ENCODE data around the gene ZC3HAV1L.
"Not testable (repeated sequence)": the region's sequence is repeated elsewhere in the genome, so short reads cannot be mapped to it uniquely, and the experiment has no call there.

Gene ZC3HAV1L

DNA sequence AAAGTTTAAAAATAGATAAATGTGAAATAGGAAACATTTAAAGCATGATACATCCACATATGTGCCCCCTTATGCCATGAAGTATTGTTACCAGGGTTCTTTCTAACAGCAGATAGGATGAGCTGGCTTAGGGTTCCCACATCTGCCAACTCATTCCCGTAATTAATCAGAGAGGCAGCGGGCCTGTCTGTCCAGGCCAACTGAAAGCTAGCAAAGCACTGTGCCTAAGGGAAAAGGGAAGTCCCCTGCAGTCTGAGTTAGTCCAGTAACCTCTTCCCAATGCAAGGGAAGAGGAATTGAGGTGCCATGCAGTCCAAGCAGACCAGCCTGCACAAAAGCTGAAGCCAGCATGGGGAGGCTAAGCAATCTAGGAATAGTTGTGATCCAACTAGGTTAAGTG lies 18.3 kb upstream of the ZC3HAV1L start:
- DNase-seq (ENCODE audit: low spot score) = no peak

DNA sequence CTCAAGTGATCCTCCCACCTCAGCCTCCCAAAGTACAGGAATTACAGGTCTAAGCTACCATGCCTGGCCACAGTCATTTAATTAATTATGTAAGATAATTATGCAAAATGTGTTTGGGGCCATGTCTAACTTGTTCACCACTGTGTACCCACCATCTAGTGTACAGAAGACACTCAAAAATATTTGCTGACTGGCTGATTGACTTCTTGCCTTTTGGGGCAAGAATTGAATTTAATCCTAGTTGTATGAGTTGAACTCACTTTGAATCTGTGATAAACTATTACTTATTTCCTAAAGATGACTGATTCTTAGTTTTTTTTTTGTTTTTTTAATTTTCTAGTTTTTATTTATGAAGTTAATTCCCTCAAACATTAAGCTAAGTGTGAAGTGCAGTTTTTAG lies 15.8 kb upstream of the ZC3HAV1L start:
- DNase-seq (ENCODE audit: low spot score) = no peak

DNA sequence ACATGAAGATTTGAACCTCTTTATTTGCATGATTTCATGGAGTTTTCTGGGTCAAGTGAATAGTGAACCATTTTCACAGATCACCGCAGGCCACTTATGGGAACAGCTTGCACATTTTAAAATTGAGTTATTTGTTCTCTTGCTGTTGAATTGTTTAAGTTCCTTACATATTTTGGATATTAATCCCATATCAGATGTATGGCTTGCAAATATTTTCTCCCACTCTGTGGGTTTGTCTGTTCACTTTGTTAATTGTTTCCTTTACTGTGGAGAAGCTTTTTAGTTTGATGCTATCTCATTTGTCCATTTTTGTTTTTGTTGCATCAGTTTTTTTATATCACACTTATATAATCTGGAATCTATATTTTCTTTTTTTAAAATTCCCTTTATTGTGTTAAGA lies 14.1 kb upstream of the ZC3HAV1L start:
- no peak for DNase-seq (ENCODE audit: low spot score)

DNA sequence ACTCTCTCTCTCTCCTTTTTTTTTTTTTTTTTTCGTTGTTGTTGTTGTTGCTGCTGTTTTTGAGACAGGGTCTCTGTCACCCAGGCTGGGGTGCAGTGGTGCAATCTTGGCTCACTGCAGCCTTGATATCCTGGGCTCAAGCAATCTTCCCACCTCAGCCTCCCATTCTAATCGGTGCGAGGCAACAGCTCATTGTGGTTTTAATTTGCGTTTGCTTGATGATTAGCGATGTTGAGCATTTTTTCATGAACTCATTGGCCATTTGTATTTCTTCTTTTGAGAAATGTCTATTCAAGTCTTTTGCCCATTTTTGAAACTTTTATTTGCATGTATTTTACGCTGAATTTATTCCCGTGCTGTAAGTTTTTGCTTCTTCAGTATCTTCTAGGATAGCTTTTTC lies 13.3 kb upstream of the ZC3HAV1L start:
- no peak for DNase-seq (ENCODE audit: low spot score)

DNA sequence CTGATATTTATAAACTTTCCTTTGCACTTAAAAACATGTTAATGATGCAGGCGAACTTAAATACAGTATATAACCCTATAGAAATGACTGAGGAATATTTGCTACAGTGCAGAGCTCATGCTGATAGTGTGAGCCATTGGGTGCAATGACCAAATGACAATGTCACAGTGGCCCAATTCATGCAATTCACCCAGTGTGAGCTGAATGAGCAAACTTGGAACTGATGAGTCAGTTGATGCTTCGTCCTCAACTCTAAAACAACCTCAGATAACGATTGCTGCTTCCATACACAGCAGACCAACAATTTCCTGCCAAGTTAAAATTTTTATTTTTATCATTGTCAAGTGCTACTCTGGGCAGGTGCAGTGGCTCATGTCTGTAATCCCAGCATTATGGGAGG lies 12.1 kb upstream of the ZC3HAV1L start:
- no peak for DNase-seq (ENCODE audit: low spot score)

DNA sequence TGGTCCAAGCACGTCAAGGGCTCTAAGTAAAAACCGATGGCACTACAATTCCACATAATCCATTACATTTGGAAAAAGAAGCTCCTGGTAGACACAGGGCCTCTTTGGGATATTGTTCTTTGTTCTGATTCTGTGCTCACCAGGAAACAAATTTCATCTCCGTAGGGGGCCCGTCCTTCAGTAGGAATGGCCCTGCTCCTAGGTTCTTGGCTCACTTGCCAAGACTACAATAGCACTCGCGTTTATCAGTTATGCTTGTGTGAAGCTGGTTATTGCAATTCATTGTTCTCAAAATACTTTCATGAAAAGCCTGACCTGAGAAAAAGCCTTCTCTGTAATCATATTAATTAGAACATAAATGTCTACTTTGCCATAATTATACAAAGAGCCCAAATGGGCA lies 10.3 kb upstream of the ZC3HAV1L start:
- DNase-seq (ENCODE audit: low spot score) = no peak

DNA sequence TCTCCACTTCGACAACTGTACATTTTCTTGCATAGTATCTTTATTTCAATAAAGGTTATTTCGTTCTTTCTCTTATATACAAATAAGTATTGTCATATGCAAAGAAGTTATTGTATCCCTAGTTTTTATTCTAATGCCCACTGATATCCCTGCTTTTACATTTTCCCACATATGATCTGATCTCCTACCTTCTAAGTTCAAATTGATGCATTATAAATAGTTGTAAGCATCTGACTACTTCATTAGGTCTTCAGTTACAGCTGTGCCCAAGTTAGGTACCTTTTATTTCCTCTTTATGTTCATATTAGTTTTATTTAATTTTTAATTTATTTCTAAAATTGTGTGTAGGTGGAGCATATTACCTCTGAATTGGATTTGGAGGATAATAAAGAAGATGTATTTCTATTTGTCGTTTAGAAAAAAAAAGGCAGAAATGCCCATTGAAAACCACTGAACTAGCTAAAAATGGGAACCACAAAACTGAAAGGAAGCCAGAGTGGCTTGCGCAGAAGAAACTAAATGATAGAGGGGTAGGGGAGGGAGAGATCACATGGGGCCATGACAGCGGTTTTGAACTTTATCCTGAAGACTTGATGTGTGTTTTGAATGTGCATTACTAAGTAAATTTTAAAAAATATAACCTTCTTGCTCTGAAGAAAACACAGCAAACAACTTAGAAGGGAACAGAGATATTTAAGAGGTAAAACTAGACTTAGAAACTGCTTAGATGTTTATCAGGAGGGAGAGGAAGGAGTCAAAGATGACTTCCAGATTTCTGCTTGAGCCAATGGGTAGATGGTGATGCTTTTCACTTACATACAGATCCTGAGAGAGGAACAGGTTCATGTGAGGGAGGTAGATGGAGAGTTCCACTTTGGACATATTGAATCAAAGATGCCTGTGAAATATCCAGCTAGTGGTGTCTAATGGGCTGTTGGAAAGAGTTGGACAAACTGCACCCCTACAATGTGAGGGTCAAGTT lies 9.3 kb upstream of the ZC3HAV1L start:
- no peak for DNase-seq (ENCODE audit: low spot score)

DNA sequence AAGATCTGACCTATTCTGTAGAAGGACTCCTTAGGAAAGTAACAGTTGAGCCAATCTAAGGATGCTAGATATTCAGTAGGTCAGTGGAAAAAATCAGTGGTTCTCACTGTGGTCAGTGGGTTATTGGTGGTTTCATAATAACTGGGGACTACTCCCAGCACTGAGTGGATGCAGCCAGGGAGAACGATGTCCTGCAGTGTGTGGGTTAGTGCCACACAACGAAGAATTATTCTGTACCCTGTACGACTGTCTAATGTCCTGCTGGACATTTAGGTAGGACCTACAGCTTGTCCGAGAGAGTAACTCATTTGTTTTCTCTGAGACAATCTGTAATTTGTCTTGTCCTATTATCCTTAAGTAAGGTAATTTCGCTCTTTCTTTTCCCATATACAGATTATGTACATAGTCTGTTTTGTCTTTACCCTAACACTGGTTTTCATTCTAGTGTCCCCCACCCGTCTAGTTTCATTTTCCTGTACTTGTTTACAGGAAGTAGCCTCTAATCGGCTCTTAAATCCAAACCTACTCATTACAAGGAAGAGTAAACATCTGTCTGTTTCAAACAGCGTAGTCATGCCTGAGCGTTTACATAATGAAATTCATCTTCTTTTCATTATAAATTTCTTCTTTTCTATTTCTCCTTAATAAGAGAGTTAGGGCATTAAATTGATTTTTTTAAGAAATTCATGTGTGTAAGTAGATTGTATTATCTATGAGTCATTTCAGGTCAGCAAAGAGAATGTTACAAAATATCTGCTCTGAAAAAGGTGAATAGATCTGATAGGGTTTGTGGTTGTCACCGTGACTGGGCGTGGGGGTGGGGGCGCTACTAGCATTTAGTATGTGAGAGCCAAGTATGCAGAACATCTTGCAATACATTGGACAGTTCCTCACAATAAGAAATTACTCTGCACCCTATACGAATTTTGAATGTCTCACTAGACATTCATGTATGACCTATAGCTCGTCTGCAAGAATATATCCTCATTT lies 8.3 kb upstream of the ZC3HAV1L start:
- peak; percentile 79 for DNase-seq (ENCODE audit: low spot score)

DNA sequence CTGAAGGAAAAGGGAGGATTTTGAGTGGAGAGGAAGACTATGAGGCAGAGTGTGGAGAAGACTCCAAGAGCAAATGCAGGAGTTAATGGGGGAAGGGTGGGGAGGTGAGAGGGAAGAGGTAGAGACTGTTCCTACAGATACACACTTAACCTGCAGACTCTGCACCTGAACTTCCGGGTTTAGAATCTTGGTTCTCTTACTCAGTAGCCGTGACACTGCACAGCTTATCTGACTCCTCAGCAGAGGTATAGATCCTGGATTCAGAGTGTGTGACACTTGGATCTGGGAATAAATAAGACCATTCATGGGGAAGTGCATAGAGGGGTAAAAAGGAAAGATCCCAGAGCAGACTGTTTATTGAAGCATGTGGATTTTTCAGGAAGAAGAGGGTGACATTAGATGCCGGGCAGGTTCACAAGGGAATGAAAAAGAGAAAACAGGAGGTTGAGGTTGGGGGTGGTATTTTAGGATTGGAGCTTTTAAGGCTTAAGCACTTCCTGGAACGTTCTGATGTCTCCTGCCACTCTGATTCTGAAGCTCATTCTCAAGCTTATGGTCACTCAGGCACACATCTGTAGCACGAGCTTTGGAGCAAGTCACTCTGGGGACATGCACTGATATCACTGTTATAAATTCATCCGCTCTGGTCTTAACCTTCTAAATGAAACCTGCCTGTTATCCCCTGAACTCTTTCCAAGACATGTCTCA lies 5.7 kb upstream of the ZC3HAV1L start:
- DNase-seq (ENCODE audit: low spot score) = no peak

DNA sequence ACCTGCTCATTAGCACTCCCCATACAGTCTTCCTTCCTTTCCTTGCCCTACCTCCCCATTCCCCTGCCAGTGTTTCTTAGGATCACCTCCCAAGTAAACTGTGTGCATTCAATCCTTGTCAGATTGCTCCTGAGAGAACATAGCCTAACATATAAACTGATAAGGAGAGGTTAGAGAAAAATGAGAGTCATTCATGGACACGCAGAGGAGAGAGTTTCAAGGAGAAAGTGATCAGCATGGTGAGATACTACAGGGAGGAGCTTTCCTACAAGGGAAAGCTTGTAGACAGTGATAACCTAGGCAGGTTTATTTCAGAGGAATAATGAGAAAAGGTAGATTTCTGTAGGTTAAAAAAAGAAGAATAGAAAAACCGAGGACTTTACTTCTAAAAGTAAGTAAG lies 2.8 kb upstream of the ZC3HAV1L start:
- no peak for DNase-seq (ENCODE audit: low spot score)

DNA sequence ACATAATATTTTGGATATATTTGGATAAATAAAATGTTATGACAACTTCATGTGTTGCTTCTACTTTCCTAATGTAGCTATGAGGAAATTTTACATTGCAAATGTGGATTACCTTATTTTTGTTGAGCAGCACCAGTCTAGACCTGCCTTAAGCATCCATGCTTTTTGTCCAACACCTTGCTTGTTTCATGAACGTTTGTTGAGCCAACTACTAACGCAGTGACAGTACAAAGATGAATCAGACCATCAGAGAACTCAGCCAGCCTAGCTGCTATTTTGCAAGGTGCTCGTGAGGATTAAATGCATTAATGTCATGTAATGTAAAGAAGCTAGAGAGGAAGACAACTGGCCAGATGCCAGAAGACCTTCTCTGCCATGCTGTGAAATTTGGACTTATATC lies 1.1 kb upstream of the ZC3HAV1L start:
- no peak for DNase-seq (ENCODE audit: low spot score)

DNA sequence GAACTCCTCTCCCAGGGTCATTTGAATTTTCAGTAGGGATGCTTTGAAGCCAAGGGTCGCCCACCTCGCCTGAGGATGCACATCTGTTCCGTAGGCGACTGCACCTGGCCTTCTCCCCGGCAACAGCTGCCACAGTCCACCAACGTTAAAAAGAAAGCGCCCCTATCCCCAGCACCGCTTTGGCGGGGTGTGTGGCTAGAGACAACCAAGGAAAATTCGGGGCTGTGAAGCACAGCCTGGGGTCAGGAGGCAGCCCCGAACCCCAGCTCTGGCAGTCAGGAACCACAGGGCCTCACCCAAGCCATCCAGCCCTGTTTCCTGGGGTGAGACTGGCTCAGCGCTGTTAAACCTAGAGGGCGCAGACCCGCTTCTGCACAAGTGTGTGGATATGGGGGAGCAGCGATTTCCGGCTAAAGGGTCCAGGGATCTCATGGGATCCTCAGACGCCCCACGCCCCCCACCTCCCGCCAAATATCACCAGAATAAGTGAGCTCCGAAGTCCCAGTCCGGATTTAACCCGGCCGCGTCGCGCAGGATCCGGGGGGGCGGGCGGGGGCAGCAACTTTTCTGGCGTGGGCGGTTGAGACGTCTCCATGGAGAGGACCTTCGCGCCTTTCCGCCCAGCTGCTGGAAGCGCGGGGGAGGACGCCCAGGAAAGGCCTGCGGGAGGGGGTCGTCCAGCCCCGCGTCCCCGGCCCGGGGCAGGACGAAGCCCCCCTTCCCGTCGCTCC lies 822 bp downstream of the ZC3HAV1L start:
- DNase-seq (ENCODE audit: low spot score) = no peak

DNA sequence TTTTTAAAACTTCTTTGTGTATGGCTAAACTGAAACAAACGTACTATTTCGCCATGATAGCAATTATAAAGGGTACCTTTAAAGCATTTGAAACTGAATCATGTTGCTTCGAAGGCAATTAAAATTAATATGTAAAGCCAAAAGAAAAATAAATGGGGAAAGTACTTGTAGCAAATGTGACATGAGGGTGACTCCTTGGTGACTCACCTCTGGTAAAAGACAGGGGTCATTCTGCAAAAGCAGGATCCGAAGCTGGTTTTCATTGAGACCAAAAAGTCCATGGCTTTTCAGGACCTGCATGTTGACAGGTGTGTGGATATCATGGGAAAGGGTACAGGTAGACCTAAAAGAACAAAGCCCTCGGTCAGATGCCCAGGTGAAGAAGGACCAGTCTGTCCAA lies 1.5 kb downstream of the ZC3HAV1L start:
- DNase-seq (ENCODE audit: low spot score) = no peak

DNA sequence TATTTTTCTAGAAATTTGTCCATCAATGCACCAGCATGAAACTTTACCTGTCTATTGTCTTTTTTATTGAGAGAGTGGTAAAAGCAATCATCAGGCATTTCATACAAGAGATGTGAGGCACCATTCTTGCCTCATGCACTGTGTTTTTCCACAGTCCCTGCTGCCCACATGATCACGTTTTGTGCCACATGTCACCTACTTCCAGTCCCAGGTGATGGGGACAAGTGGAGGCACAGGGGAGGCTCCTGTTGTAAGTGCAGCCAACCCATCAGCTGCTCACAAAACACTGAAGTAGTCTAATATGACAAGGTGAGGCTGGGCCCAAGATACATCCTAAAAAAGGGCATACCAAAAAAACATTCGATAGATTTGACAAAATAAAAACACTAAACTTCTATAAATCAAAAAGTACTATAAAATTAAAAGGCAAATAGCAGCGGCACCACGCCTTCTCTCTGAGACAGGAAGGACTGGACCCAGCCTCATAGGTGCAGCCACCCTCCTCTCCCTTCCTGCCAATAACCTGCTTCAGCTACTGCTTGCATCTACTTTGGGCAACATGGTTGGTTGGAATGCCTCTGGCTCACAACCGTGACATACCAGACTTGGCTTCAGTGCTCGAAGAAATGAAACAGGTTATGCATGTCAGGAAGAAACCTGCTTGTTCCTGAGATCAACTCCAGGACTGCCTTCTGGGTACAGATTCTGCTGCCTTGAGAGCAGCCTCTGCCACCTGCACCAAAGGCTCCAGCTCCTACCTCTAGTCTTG lies 2.3 kb downstream of the ZC3HAV1L start:
- DNase-seq (ENCODE audit: low spot score) = no peak

DNA sequence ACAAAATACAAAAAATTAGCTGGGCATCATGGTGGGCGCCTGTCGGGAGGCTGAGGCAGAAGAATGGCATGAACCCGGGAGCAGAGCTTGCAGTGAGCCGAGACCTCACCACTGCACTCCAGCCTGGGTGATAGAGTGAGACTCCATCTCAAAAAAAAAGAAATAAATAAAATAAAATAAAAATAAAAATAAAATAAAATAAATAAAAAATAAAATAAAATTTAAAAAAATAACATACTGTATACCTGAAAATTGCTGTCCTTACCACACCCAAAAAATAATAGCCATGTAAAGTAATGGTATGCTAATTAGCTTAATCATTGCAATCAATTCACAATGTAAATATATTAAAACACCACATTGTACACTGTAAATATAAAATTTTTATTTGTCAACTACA lies 3.4 kb downstream of the ZC3HAV1L start:
- no peak for DNase-seq (ENCODE audit: low spot score)

DNA sequence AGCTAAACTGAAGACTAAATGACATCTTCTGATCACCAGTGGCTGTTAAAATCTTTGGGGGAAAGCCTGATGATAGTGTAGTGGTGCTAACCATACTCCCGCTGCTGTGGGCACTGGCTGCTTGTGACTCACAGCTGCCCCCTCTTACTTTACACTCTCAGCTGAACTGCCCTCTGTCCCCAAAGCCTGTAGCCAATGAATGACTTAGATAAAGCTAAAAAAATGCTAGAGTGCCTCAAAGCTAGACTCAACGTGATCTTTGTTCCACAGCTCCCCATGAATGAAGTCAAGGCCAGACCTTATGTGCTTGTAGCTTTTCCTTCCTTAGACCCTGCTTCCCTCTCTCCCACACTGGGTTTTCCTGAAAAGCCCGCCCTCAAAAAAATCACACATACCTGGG lies 6.5 kb downstream of the ZC3HAV1L start:
- DNase-seq (ENCODE audit: low spot score) = no peak

DNA sequence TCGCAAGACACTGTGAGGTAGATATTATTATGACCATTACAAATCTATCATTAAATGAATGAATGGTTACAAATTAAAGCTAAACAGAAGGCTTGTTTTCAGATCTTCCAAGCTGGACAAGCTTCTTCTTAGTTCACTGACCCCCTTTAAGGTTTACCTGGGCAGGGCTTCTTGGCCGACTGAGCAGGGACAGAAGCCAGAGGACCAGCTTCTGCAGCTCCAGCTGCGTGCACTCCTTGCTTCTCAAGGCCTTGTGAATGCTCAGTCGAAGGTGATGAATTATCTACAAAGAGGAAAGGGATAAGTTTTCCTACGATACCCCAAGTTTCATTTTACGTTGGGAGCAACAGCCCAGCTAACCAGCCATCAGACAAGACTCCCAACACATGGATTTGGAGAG lies 9.3 kb downstream of the ZC3HAV1L start:
- no peak for DNase-seq (ENCODE audit: low spot score)

DNA sequence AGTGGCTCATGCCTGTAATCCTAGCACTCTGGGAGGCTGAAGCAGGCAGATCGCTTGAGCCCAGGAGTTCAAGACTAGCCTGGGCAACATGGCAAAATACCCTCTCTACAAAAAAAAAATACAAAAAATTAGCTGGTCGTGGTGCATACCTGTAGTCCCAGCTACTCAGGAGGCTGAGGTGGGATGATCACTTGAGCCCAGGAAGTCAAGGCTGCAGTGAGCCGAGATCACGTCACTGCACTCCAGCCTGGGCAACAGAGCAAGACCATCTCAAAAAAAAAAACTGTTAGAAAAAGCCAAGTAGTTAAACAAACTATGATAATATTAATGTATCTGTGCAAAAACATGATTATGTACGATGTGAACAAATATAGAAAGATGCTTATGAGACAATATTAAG lies 10.0 kb downstream of the ZC3HAV1L start:
- not testable (repeated sequence) for DNase-seq (ENCODE audit: low spot score)

DNA sequence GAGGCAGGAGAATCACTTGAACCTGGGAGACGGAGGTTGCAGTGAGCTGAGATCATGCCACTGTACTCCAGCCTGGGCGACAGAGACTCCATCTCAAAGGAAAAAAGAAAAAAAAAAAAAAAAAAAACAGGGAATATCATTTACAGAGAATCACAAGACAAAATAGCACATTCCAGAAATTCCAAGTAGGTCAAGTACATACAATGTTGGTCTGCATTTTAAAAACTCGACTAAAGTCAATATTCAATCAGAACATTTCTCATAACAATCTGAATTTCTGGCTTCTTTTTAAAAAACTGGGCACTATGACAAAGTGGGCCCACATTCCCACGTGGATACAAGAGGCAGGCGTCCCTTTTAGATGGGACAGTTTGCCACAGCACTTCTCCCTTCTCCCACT lies 12.8 kb downstream of the ZC3HAV1L start:
- no peak for DNase-seq (ENCODE audit: low spot score)

DNA sequence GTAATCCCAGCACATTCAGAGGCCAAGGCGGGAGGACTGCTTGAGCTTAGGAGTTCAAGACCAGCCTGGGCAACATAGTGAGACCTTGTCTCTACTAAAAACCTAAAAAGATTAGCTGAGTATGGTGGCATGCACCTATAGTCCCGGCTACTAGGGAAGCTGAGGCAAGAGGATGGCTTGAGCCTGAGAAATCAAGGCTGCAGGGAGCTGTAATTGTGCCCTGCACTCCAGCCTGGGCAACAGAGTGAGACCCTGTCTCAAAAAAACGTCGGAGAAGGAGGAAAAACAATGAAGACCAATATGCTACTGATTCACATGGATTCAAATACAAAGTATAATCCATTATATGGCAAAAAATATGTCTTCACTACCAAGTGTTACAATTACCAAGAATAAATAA lies 13.6 kb downstream of the ZC3HAV1L start:
- no peak for DNase-seq (ENCODE audit: low spot score)

DNA sequence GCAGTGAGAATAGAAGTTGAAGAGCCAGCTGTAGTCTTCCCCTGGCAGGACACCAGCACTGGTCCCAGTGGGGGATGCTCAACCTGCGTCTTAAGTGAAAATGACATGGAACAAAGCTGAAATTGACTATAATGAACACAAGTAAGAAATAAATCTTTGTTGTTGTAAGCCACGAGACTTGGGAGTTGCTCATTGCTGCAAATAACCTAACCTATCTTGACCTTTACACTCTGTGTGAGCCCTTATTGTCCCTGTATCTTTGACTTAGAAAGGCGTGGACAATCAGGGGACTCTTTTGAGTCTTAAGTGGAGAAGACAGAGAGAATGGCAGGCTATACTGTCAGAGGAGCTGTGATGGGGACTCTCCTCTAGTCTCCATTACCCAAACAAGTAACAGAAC lies 16.9 kb downstream of the ZC3HAV1L start:
- no peak for DNase-seq (ENCODE audit: low spot score)
